HepG2 (cell line): ENCODE data around the gene TET3. TPM values are rescaled to one million over a fixed set of nuclear protein-coding genes. Genes with fewer than 3 reads are reported as not detected.

Experiments
- CAMTA2 ChIP-seq: sonication (generic); formaldehyde crosslinking; IDR thresholded peaks from 2 replicates; pipeline ENCODE4 v1.4.0; 2020; ENCODE audit warnings: mild to moderate bottlenecking, missing genetic modification reagents, borderline replicate concordance
- GATAD2A ChIP-seq: IDR thresholded peaks from 2 replicates; pipeline ENCODE4 v1.6.1; 2016
- HMGA1 ChIP-seq: sonication (generic); formaldehyde crosslinking; conservative IDR thresholded peaks from 2 replicates; pipeline ENCODE4 v1.4.0; 2020; ENCODE audit warnings: missing genetic modification reagents
- HNRNPL ChIP-seq: fragments of 200-400 bp; formaldehyde crosslinking; IDR thresholded peaks from 2 replicates; pipeline ENCODE4 v1.6.1; 2017; ENCODE audit warnings: mild to moderate bottlenecking, low read depth, low read length
- IRF9 ChIP-seq: sonication (generic); formaldehyde crosslinking; IDR thresholded peaks from 2 replicates; pipeline ENCODE4 v1.8.0; 2022; ENCODE audit warnings: missing genetic modification reagents, mild to moderate bottlenecking, borderline replicate concordance
- NCOA1 ChIP-seq: sonication (generic); formaldehyde crosslinking; IDR thresholded peaks from 2 replicates; pipeline ENCODE4 v1.9.0; 2021; ENCODE audit warnings: missing genetic modification reagents
- NFAT5 ChIP-seq: sonication (generic); formaldehyde crosslinking; IDR thresholded peaks from 2 replicates; pipeline ENCODE4 v1.4.0; 2020; ENCODE audit warnings: missing genetic modification reagents
- SOX5 ChIP-seq: IDR thresholded peaks from 2 replicates; pipeline ENCODE4 v1.6.1; 2016; ENCODE audit warnings: borderline replicate concordance
- SOX6 ChIP-seq, 2 experiments: fragments of 450-650 bp in 1 of 2; sonication (generic) in 1 of 2; formaldehyde crosslinking in 1 of 2; IDR thresholded peaks; 2 replicates each; pipeline versions ENCODE4 v1.4.0 to v1.6.1; 2017 to 2020; ENCODE audit warnings: antibody characterized with exemption in 1 of 2, mild to moderate bottlenecking in 1 of 2, missing genetic modification reagents in 1 of 2
- SPEN ChIP-seq: sonication (generic); formaldehyde crosslinking; IDR thresholded peaks from 2 replicates; pipeline ENCODE4 v1.5.1; 2020; ENCODE audit warnings: low read depth, mild to moderate bottlenecking, missing genetic modification reagents
- TBX2 ChIP-seq: sonication (generic); formaldehyde crosslinking; IDR thresholded peaks from 2 replicates; pipeline ENCODE4 v1.5.0; 2020; ENCODE audit warnings: missing genetic modification reagents, mild to moderate bottlenecking, borderline replicate concordance
- ZBTB2 ChIP-seq: sonication (generic); formaldehyde crosslinking; IDR thresholded peaks from 2 replicates; pipeline ENCODE4 v1.8.0; 2022; ENCODE audit warnings: low read depth, missing genetic modification reagents
- ZSCAN25 ChIP-seq: sonication (generic); formaldehyde crosslinking; IDR thresholded peaks from 2 replicates; pipeline ENCODE4 v1.8.0; 2022; ENCODE audit warnings: mild to moderate bottlenecking, missing genetic modification reagents
- polyA plus RNA-seq, 8 experiments: library from polyadenylated mRNA; depleted of rRNA in 3 of 8; stranded (reverse) in 7 of 8; unstranded in 1 of 8; fragments of >200 nt; fragmentation: Illumina TruSeq in 4 of 8; extraction: Trizol in 4 of 8; gene quantifications; 2 replicates each; pipeline versions ENCODE4 v1.2.1 to v1.2.3, GENCODE V29; 2011 to 2016; ENCODE audit warnings: low read depth in 4 of 8, missing spikeins in 1 of 8, mixed read lengths in 1 of 8; ENCODE audit not compliant: insufficient read depth in 1 of 8
- total RNA-seq, 5 experiments: library from RNA; depleted of rRNA; stranded (reverse); fragments of >200 nt; fragmentation: Illumina TruSeq; extraction: Trizol; gene quantifications; 2 replicates each; pipeline ENCODE4 v1.2.3, GENCODE V29; 2016; ENCODE audit warnings: low read depth in 1 of 5
- TF ChIP-seq, protein P1 (sequence below): sonication (generic); formaldehyde crosslinking; IDR thresholded peaks from 2 replicates; pipeline ENCODE4 v1.4.0; 2020; ENCODE audit warnings: mild to moderate bottlenecking, missing genetic modification reagents
- TF ChIP-seq, protein P2 (sequence below): sonication (generic); formaldehyde crosslinking; IDR thresholded peaks from 2 replicates; pipeline ENCODE4 v1.5.1; 2020; ENCODE audit warnings: missing genetic modification reagents, mild to moderate bottlenecking, borderline replicate concordance
- TF ChIP-seq, protein P3 (sequence below): conservative IDR thresholded peaks from 2 replicates; pipeline ENCODE4 v1.6.1; 2018; ENCODE audit warnings: missing genetic modification reagents

The TET3 gene
- total and polyA plus RNA-seq, 2 of the 13 experiments (the other 11 are each of a cell fraction or from before 2014, with no cell fraction given) = 4.3 to 6.8 TPM

- TF ChIP-seq NFAT5 (CRISPR knock-in tag) (no peak), NCOA1 (CRISPR knock-in tag) (no peak), ZSCAN25 (CRISPR knock-in tag) (peak; percentile 80; the same call in 1 of the 2 replicates), SPEN (CRISPR knock-in tag) (0 out of 2 replicates have a peak, but pooled peaks have one; percentile 23), HNRNPL (0 out of 2 replicates have a peak, but pooled peaks have one; percentile 12), ZBTB2 (CRISPR knock-in tag) (no peak), SOX6 (IDR thresholded peaks at IDR 0.05) (no peak), SOX6 (CRISPR knock-in tag; IDR thresholded peaks at IDR 0.05) (peak; percentile 30; the same call in 1 of the 2 replicates), HMGA1 (CRISPR knock-in tag) (no peak), SOX5 (CRISPR knock-in tag) (no peak), CAMTA2 (CRISPR knock-in tag) (0 out of 2 replicates have a peak, but pooled peaks have one; percentile 59), TBX2 (CRISPR knock-in tag) (peak; percentile 20; the same call in 1 of the 2 replicates), IRF9 (0 out of 2 replicates have a peak, but pooled peaks have one; percentile 22), GATAD2A (CRISPR knock-in tag) (no peak)
- TF ChIP-seq, protein P1, sequence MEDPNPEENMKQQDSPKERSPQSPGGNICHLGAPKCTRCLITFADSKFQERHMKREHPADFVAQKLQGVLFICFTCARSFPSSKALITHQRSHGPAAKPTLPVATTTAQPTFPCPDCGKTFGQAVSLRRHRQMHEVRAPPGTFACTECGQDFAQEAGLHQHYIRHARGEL (CRISPR knock-in tag) = 0 out of 2 replicates have a peak, but pooled peaks have one; percentile 30
- TF ChIP-seq, protein P2, sequence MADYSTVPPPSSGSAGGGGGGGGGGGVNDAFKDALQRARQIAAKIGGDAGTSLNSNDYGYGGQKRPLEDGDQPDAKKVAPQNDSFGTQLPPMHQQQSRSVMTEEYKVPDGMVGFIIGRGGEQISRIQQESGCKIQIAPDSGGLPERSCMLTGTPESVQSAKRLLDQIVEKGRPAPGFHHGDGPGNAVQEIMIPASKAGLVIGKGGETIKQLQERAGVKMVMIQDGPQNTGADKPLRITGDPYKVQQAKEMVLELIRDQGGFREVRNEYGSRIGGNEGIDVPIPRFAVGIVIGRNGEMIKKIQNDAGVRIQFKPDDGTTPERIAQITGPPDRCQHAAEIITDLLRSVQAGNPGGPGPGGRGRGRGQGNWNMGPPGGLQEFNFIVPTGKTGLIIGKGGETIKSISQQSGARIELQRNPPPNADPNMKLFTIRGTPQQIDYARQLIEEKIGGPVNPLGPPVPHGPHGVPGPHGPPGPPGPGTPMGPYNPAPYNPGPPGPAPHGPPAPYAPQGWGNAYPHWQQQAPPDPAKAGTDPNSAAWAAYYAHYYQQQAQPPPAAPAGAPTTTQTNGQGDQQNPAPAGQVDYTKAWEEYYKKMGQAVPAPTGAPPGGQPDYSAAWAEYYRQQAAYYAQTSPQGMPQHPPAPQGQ (CRISPR knock-in tag) = 0 out of 2 replicates have a peak, but pooled peaks have one; percentile 59
- TF ChIP-seq, protein P3, sequence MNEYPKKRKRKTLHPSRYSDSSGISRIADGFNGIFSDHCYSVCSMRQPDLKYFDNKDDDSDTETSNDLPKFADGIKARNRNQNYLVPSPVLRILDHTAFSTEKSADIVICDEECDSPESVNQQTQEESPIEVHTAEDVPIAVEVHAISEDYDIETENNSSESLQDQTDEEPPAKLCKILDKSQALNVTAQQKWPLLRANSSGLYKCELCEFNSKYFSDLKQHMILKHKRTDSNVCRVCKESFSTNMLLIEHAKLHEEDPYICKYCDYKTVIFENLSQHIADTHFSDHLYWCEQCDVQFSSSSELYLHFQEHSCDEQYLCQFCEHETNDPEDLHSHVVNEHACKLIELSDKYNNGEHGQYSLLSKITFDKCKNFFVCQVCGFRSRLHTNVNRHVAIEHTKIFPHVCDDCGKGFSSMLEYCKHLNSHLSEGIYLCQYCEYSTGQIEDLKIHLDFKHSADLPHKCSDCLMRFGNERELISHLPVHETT (CRISPR knock-in tag) = peak; percentile 38; the same call in 1 of the 2 replicates
Measured at GRCh38 chr2:73985308-73986084, 786 bp downstream of the TET3 start (continued).
